Measurements from ENCODE around the gene ASTN2. TPM values are rescaled to one million over a fixed set of nuclear protein-coding genes. Genes with fewer than 3 reads are reported as not detected.

The ASTN2 gene
- total RNA-seq, 2 experiments from 2014 or later, result 1.7 to 4.2 TPM

DNA sequence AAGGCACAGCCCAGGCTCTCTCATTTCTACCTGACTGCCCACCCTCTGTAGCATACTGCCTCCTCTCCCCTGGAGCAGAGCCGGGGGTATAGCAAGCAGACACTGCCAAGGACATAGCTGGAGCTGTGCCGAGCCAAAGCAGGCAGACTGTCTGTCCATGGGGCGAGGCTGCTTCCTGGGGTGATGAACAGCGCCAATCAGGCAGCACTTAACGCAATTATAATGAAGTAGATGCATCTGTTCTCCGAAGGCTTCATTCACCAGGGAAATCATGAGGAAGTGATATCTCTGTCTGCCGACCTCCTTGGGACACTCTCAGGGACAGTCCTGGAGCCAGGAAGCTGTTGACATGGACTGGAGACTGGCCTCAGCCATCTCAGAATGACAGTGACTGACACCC, 230.7 kb downstream of the ASTN2 start:
- intact Hi-C loops (cut with micrococcal nuclease; ENCODE audit: unreplicated experiment), result no loop called here

DNA sequence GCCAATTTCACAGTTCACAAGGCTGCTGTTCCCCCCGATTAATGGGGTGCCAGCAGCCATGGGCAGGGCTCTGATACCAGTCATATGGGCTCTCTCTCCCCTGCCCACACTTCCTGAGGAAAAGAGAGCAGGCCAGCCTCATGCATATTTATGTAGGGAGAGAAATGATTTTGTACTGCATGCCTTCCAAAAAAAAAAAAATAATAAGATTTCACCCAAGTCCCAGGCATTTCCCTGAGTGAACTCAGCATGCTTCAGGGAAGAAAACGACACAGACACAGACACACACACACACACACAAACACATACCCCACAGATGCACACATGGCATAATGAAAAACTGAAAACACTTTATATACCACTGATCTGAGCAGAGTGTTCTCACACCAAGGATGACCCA, 232.8 kb downstream of the ASTN2 start:
- H4K20me1 ChIP-seq (ENCODE audit: insufficient read depth, low read length), result no peaks in the 10 kb centered on the region
- H3K36me3 ChIP-seq (ENCODE audit: insufficient read depth, low read length), result no peaks in the 10 kb centered on the region
- POLR2A ChIA-PET, result no interaction called here
- no peak overlapping the region for H3K4me2 ChIP-seq (ENCODE audit: low read length)
- no peak overlapping the region for H3K27ac ChIP-seq (ENCODE audit: low read depth, low read length, poor library complexity, severe bottlenecking)
- no peak overlapping the region for H3K4me3 ChIP-seq (ENCODE audit: low read depth, low read length, poor library complexity, severe bottlenecking)
- no peak for DNase-seq (ENCODE audit: low spot score)
- no peak overlapping the region for H2AFZ ChIP-seq (ENCODE audit: low read length)
- BruUV-seq (replicated peaks), result no TSS peak
- TF ChIP-seq, protein P1, sequence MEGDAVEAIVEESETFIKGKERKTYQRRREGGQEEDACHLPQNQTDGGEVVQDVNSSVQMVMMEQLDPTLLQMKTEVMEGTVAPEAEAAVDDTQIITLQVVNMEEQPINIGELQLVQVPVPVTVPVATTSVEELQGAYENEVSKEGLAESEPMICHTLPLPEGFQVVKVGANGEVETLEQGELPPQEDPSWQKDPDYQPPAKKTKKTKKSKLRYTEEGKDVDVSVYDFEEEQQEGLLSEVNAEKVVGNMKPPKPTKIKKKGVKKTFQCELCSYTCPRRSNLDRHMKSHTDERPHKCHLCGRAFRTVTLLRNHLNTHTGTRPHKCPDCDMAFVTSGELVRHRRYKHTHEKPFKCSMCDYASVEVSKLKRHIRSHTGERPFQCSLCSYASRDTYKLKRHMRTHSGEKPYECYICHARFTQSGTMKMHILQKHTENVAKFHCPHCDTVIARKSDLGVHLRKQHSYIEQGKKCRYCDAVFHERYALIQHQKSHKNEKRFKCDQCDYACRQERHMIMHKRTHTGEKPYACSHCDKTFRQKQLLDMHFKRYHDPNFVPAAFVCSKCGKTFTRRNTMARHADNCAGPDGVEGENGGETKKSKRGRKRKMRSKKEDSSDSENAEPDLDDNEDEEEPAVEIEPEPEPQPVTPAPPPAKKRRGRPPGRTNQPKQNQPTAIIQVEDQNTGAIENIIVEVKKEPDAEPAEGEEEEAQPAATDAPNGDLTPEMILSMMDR (conservative IDR thresholded peaks at IDR 0.05; ENCODE audit: low read length), result no peak
- TF ChIP-seq EZH2phosphoT487 (IDR thresholded peaks at IDR 0.05; ENCODE audit: borderline replicate concordance, low read depth, low read length), result no peak
- H3K9me2 ChIP-seq (ENCODE audit: insufficient read depth, low read length), result no peaks in the 10 kb centered on the region
- CTCF ChIA-PET (ENCODE audit: unreplicated experiment), result no interaction called here
- H3K4me1 ChIP-seq (ENCODE audit: insufficient read depth, low read length, poor library complexity, severe bottlenecking), result no peaks in the 10 kb centered on the region
- intact Hi-C loops (cut with micrococcal nuclease; ENCODE audit: unreplicated experiment), result no loop called here
- H3K79me2 ChIP-seq (ENCODE audit: insufficient read depth, low read depth, low read length), result no peaks in the 10 kb centered on the region
- no peaks in the 10 kb centered on the region for H3K9me3 ChIP-seq (ENCODE audit: low read length)

More for the DNA sequence above, 230.7 kb downstream of the ASTN2 start:
- Histone ChIP-seq H3K4me1 (ENCODE audit: insufficient read depth, low read length, poor library complexity, severe bottlenecking) (no peaks in the 10 kb centered on the region), H3K9me3 (ENCODE audit: low read length) (no peaks in the 10 kb centered on the region), H4K20me1 (ENCODE audit: insufficient read depth, low read length) (no peaks in the 10 kb centered on the region), H3K27ac (ENCODE audit: low read depth, low read length, poor library complexity, severe bottlenecking) (no peak overlapping the region), H3K9me2 (ENCODE audit: insufficient read depth, low read length) (no peaks in the 10 kb centered on the region), H3K4me3 (ENCODE audit: low read depth, low read length, poor library complexity, severe bottlenecking) (no peak overlapping the region), H3K36me3 (ENCODE audit: insufficient read depth, low read length) (no peaks in the 10 kb centered on the region), H3K79me2 (ENCODE audit: insufficient read depth, low read depth, low read length) (no peaks in the 10 kb centered on the region), H2AFZ (ENCODE audit: low read length) (no peak overlapping the region), H3K4me2 (ENCODE audit: low read length) (no peak overlapping the region)
- no peak for DNase-seq (ENCODE audit: low spot score)
- POLR2A ChIA-PET, result no interaction called here
- CTCF ChIA-PET (ENCODE audit: unreplicated experiment), result no interaction called here
- no peak for TF ChIP-seq EZH2phosphoT487 (IDR thresholded peaks at IDR 0.05; ENCODE audit: borderline replicate concordance, low read depth, low read length)
- BruUV-seq (replicated peaks), result no TSS peak

DNA sequence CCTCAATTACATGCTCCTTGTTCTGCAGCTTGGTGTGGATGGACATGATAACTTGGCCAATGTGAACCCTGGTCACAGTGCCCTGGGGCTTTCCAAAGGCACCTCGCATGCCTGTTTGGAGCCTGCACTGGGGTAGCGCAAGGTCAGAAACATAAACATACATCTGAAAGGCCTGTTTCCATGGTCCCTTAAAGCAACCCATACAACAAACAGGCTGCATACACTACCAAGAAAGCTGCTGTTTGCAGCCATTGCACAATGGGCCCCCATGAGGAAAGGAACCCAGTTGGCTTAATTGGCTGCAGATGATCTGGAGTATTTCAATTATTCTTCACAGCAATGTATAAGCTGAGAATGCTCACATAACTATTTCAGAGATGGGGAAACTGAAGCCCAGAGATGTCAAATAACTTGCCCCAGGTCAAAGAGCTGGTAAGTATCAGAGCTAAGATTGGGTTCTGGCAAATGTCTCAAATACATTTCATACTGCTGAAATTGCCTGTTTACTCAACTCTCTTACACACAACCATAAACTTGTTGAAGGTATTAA, 233.9 kb downstream of the ASTN2 start:
- TF ChIP-seq EZH2phosphoT487 (IDR thresholded peaks at IDR 0.05; ENCODE audit: borderline replicate concordance, low read depth, low read length), result no peak
- TF ChIP-seq, protein P1 (conservative IDR thresholded peaks at IDR 0.05; ENCODE audit: low read length), result no peak
- BruUV-seq (replicated peaks), result no TSS peak

More for the DNA sequence above, 233.9 kb downstream of the ASTN2 start:
- Histone ChIP-seq H3K4me3 (ENCODE audit: low read depth, low read length, poor library complexity, severe bottlenecking) (no peak overlapping the region), H3K36me3 (ENCODE audit: insufficient read depth, low read length) (no peaks in the 10 kb centered on the region), H3K79me2 (ENCODE audit: insufficient read depth, low read depth, low read length) (no peaks in the 10 kb centered on the region), H3K9me3 (ENCODE audit: low read length) (no peaks in the 10 kb centered on the region), H4K20me1 (ENCODE audit: insufficient read depth, low read length) (no peaks in the 10 kb centered on the region), H3K27ac (ENCODE audit: low read depth, low read length, poor library complexity, severe bottlenecking) (no peak overlapping the region), H3K9me2 (ENCODE audit: insufficient read depth, low read length) (no peaks in the 10 kb centered on the region), H3K4me1 (ENCODE audit: insufficient read depth, low read length, poor library complexity, severe bottlenecking) (no peaks in the 10 kb centered on the region), H3K4me2 (ENCODE audit: low read length) (no peak overlapping the region), H2AFZ (ENCODE audit: low read length) (no peak overlapping the region)
- DNase-seq (ENCODE audit: low spot score), result no peak
- intact Hi-C loops (cut with micrococcal nuclease; ENCODE audit: unreplicated experiment), result no loop called here
- CTCF ChIA-PET (ENCODE audit: unreplicated experiment), result no interaction called here
- POLR2A ChIA-PET, result no interaction called here
